Type B pancreatic cell (in vitro differentiated cells): Measurements from ENCODE around the gene R3HDM1. TPM values are rescaled to one million over a fixed set of nuclear protein-coding genes. Genes with fewer than 3 reads are reported as not detected.
"Not testable (repeated sequence)": the region's sequence is repeated elsewhere in the genome, so short reads cannot be mapped to it uniquely, and the experiment has no call there.

ENCODE experiments used
- DNase-seq: peaks from one replicate; pipeline ENCODE4 v3.0.0; 2021; ENCODE audit warnings: mixed read lengths; ENCODE audit not compliant: unreplicated experiment; ENCODE audit errors: extremely low spot score
- H3K27ac Mint-ChIP-seq: 2 replicates; pipeline ENCODE4 v1.8.0; 2021; ENCODE audit warnings: mild to moderate bottlenecking, mixed read lengths
- H3K27me3 Mint-ChIP-seq: 2 replicates; pipeline ENCODE4 v1.8.0; 2021; ENCODE audit warnings: mixed read lengths
- H3K36me3 Mint-ChIP-seq: 2 replicates; pipeline ENCODE4 v1.8.0; 2021; ENCODE audit warnings: mixed read lengths
- H3K4me1 Mint-ChIP-seq: one replicate; pipeline ENCODE4 v1.8.0; 2021; ENCODE audit warnings: mixed read lengths; ENCODE audit not compliant: unreplicated experiment
- H3K4me3 Mint-ChIP-seq: 2 replicates; pipeline ENCODE4 v1.8.0; 2021; ENCODE audit warnings: mild to moderate bottlenecking, mixed read lengths
- H3K9me3 Mint-ChIP-seq: 2 replicates; pipeline ENCODE4 v1.8.0; 2021; ENCODE audit warnings: mixed read lengths
- CTCF ChIP-seq: fragments of 200-600 bp; sonication (generic); conservative IDR thresholded peaks from 2 replicates; pipeline ENCODE4 v1.5.0; 2021; ENCODE audit warnings: antibody characterized with exemption, mild to moderate bottlenecking
- long read RNA-seq: library from polyadenylated mRNA; unstranded; transcript quantifications from one replicate; pipeline ENCODE4 v2.0.0, GENCODE V29; 2020
- total RNA-seq: library from RNA; stranded (reverse); gene quantifications from 2 replicates; pipeline ENCODE4 v1.2.1, GENCODE V29; 2021; ENCODE audit warnings: low replicate concordance

Gene R3HDM1
- 20.9 and 47.5 TPM in 2 replicates for total RNA-seq
- long read RNA-seq, partial matches to known transcripts: 14 of 19 reads
- long read RNA-seq, other reads (novel, unspliced or antisense): 5 of 19 reads

DNA sequence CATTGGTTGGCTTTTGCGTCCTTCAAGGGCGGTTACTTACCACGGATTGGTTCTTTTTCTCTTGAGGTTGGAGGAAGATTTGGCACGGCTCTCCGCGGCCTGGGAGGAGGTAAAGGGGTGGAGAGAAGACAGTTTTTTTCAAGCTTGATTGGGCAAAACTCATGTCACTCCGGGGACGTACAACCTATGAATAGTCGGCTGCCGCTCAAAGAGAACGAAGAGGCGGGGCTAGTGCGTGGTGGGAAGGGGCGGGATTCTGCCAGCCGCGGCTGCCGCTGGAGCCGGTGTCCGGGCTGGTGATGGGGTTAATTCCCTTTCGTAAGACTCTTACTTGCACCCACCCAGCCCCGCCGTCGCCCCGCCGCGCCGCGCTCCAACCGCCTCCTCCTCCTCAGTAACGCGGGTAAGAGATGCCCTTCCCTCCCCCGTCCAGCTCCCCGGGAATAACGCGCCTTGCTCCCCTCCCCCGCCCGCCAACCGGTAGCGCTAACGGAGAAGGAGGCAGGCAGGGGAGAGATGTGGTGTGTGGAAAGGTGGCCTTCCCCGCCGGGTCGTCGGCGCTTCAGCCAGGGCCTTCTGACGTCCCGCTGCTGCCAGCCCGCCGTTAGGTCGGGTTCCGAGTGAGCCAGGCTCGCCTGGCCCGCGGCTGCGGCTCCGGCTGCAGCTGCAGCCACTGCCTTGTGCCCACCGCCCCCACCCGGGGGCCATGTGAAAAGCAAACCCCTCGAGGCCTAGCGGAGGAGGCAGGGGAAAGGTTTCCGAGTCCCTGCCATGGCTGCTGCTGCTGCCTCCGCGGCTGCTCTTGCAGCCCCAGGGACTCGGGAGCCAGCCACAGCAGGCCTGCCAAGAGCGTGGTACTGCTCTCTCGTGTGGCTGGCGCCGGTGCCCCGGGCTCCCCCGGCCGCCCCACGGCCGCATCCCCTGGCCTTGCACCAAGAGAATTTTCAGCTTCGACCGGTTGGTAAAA lies at the start of gene R3HDM1:
TSS of gene R3HDM1 (plus strand) at position 254 of the 967 bp plus-strand sequence. CDS start 73,362 bp downstream, outside the sequence.
- TF ChIP-seq CTCF: no peak
- peak within 1 kb of the TSS; percentile 73 for H3K27ac Mint-ChIP-seq
- H3K4me1 Mint-ChIP-seq: peaks cover 14% of the 10 kb centered on the region
- H3K4me3 Mint-ChIP-seq: no peak within 1 kb of the TSS
- peaks cover 4% of the 10 kb centered on the region for H3K9me3 Mint-ChIP-seq
- no peaks in the 10 kb centered on the region for H3K27me3 Mint-ChIP-seq
- DNase-seq: peak; percentile 92
- peaks cover 8% of the 10 kb centered on the region for H3K36me3 Mint-ChIP-seq

DNA sequence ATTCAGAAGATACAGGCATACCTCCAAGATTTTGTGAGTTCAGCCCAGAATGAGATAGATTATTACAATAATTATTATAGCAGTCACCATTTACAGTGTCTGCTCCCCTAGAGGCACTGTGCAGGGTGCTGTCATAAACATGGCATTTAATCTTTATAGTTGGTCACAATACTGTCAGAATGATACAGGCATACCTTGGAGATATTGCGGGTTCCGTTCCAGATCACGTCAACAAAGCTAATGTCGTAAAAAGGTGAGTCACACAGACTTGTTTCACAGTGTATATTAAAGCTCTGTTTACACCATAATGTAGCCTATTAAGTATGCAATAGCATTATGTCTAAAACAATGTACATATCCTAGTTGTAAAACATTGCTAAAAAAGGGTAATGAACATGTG lies 45.8 kb upstream of the R3HDM1 start:
- H3K4me1 Mint-ChIP-seq: no peaks in the 10 kb centered on the region
- no peaks in the 10 kb centered on the region for H3K27me3 Mint-ChIP-seq
- no peak for DNase-seq
- H3K4me3 Mint-ChIP-seq: no peak overlapping the region
- TF ChIP-seq CTCF: no peak
- H3K36me3 Mint-ChIP-seq: peaks cover 21% of the 10 kb centered on the region
- no peak overlapping the region for H3K27ac Mint-ChIP-seq
- peaks cover 14% of the 10 kb centered on the region for H3K9me3 Mint-ChIP-seq

- Mint-ChIP-seq H3K36me3 (peaks cover 21% of the 10 kb centered on the region), H3K9me3 (peaks cover 18% of the 10 kb centered on the region), H3K27me3 (no peaks in the 10 kb centered on the region), H3K4me3 (no peak overlapping the region), H3K4me1 (no peaks in the 10 kb centered on the region), H3K27ac (no peak overlapping the region)
- no peak for TF ChIP-seq CTCF
- no peak for DNase-seq
These were observed 40.9 kb upstream of the R3HDM1 start for GRCh38 chr2:135490376-135490775.

GRCh38 chr2:135494503-135494902 lies 36.8 kb upstream of the R3HDM1 start:
- peaks cover 18% of the 10 kb centered on the region for H3K9me3 Mint-ChIP-seq
- TF ChIP-seq CTCF: no peak
- no peak overlapping the region for H3K4me3 Mint-ChIP-seq
- no peaks in the 10 kb centered on the region for H3K4me1 Mint-ChIP-seq
- H3K36me3 Mint-ChIP-seq: peaks cover 21% of the 10 kb centered on the region
- no peak overlapping the region for H3K27ac Mint-ChIP-seq
- H3K27me3 Mint-ChIP-seq: no peaks in the 10 kb centered on the region
- DNase-seq: no peak

GRCh38 chr2:135494917-135495316 lies 36.4 kb upstream of the R3HDM1 start:
- H3K27me3 Mint-ChIP-seq: no peaks in the 10 kb centered on the region
- DNase-seq: no peak
- peaks cover 22% of the 10 kb centered on the region for H3K9me3 Mint-ChIP-seq
- H3K36me3 Mint-ChIP-seq: peaks cover 25% of the 10 kb centered on the region
- H3K4me1 Mint-ChIP-seq: no peaks in the 10 kb centered on the region
- no peak overlapping the region for H3K27ac Mint-ChIP-seq
- no peak for TF ChIP-seq CTCF
- no peak overlapping the region for H3K4me3 Mint-ChIP-seq

GRCh38 chr2:135498588-135498987 lies 32.7 kb upstream of the R3HDM1 start:
- DNase-seq, H3K27ac Mint-ChIP-seq, H3K4me1 Mint-ChIP-seq, H3K4me3 Mint-ChIP-seq, H3K27me3 Mint-ChIP-seq: not testable (repeated sequence)
- H3K9me3 Mint-ChIP-seq: peaks cover 17% of the 10 kb centered on the region
- peaks cover 41% of the 10 kb centered on the region for H3K36me3 Mint-ChIP-seq
